NCI-H2029 (cell line): ENCODE data around the gene CYP2E1.
"Not testable (repeated sequence)": the region's sequence is repeated elsewhere in the genome, so short reads cannot be mapped to it uniquely, and the experiment has no call there.

Experiments
- DNase-seq: peaks from one replicate; lab custom pipeline; 2025; lab: John Stamatoyannopoulos, UW

Gene CYP2E1

DNA sequence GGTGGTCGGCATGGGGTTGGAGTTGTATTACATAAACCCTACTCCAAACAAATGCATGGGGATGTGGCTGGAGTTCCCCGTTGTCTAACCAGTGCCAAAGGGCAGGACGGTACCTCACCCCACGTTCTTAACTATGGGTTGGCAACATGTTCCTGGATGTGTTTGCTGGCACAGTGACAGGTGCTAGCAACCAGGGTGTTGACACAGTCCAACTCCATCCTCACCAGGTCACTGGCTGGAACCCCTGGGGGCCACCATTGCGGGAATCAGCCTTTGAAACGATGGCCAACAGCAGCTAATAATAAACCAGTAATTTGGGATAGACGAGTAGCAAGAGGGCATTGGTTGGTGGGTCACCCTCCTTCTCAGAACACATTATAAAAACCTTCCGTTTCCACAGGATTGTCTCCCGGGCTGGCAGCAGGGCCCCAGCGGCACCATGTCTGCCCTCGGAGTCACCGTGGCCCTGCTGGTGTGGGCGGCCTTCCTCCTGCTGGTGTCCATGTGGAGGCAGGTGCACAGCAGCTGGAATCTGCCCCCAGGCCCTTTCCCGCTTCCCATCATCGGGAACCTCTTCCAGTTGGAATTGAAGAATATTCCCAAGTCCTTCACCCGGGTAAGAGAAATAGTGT, at the start of gene CYP2E1:
Gene CYP2E1 (plus strand): TSS at position 407 of the 632 bp plus-strand sequence. CDS start 33 bp downstream, at position 440.
- no peak for DNase-seq

DNA sequence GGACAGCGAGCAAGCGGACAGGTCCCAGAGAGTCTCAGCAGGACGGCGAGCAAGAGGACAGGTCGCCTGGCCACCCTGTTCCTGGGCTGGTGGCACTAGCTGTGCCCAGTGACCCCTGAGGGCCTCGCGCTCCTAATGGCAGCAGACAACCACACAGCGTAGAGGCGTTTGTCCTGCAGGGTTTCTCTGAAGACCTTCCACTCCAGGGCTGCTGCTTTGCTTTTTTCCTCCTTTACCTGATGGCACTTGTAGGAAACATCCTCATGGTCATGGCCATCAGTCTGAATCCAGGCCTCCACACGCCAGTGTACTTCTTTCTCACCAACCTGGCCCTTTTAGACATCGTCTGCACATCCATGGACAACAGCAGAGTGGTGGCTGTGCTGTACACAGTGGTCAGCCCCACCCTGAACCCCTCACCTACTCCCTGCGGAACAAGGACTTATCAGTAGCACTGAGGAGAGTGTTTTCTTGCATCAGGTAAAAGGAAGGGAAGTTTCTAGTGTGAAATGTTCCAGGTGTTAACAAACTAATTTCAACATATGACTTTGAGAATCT, 46.0 kb upstream of the CYP2E1 start:
- no peak for DNase-seq

DNA sequence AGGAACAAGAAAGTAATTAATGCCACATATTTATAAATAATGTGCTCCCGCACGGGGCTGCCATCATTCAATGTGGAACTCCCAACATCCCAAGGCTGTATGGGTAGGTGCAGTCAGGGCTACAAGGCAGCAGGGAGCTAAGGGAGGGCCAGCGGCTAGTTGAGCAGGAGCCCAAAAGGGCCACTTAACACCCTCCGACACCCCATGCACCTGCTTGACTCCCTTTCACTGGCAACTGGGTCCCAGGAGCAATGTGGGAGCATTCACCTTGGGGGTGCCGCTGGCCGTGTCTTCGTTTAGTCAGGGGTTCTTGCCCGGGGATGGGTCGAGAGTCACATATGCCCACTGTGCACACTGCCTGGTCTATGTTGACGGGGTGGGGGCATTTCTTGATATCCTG, 45.5 kb upstream of the CYP2E1 start:
- no peak for DNase-seq

DNA sequence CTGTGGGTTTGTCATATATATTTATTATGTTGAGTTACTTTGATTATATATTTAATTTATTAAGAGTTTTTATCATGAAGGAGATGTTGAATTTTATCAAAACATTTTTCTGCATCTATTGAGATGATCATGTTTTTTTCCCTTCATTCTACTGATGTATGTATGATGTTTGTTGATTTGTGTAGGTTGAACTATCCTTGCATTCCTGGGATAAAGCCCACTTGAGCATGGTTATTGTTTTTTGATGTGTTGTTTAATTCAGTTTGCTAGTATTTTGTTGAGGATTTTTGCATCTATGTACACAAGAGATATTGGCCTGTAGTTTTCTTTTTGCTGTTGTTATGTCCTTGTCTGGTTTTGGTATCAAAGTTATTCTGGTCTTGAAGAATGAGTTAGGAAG, 42.3 kb upstream of the CYP2E1 start:
- no peak for DNase-seq

DNA sequence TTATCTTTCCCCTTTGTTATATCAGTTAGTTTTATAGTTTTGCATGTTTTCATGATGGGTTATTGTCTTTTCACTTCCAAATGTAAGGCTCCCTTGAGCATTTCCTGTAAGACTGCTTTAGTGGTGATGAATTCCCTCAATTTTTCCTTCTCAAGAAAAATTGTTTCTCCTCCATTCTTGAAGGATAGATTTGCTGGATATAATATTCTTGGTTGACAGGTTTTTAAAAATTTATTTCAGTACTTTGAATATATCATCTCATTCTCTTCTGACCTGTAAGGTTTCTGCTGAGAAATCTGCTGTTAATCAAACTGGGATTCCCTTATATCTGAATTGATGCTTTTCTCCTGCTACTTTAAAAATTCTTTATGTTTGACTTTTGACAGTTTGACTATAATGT, 40.1 kb upstream of the CYP2E1 start:
- no peak for DNase-seq

DNA sequence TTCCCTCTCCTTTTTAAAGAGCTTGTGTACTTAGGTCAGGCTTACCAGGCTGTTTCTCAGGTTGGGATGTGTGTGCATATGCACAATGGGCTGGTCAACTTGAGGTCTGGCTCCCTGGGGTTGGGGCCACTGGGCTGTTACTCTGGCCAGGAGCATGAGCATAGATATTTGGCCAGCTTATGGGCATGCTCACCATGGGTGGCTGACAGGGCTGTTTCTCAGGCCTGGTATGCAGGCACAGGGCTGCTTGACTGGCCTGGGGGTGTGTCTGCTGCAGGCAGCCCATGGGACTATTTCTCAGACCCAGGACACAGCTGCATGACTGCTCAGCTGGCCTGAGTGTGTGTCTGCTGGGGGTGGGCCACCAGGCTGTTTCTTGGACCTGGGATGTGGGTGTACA, 38.8 kb upstream of the CYP2E1 start:
- DNase-seq = no peak

DNA sequence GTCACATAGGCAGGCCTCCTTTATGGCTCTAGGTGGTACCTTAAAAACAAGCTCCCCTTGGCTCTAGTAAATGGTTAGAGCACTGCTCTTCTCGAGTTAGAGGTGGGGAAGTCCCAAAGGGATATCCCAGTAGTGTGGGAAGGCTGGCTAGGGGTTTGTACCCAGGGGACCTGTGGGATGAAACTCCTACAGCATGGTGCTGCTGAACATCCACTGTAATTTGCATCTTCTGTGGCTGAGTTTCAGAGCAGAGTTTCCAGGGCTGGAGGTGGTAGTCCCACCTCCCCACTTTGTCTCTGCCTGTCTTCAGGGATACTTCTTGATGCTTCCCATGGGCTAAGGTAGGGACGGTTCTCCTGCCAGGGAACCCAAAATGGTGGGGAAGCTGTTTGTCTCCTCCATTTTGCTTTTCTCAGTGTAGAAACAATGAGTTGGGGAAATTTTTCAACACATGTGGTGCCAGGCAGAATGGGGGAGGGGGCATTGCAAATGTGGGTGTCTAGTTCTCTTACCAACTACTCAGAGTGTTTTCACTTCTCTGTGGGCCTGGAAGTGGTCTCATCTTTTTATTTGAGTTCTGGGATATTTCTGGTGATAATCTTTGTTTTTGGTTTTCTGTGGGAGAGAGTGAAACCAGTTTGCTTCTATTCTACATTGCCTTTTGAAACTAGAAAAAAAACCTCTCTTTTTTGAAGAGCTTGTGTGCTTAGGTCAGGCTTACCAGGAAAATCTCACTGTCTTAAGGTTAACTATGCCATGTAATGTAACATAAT, 37.2 kb upstream of the CYP2E1 start:
- no peak for DNase-seq

DNA sequence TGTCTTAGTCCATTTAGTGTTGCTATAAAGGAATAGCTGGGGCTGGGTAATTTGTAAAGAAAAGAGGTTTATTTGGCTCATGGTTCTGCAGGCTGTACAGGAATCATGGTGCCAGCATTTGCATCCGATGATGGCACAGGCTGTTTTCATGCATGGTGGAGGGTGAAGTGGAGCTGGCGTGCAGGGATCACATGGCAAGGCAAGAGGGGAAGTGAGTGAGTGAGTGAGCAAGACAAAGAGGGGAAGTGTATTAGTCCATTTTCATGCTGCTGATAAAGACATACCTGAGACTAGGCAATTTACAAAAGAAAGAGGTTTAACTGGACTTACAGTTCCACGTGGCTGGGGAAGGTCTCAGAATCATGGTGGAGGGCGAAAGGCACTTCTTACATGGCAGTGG, 33.6 kb upstream of the CYP2E1 start:
- DNase-seq = not testable (repeated sequence)

DNA sequence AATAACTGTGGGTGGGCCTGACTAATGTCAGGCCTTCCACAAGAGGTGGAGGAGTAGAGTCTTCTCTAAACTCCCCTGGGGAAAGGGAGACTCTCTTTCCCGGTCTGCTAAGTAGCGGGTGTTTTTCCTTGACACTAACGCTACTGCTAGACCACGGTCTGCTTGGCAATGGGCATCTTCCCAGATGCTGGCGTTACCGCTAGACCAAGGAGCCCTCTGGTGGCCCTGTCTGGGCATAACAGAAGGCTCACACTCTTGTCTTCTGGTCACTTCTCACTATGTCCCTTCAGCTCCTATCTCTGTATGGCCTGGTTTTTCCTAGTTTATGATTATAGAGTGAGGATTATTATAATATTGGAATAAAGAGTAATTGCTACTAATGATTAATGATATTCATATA, 29.8 kb upstream of the CYP2E1 start:
- DNase-seq = not testable (repeated sequence)

DNA sequence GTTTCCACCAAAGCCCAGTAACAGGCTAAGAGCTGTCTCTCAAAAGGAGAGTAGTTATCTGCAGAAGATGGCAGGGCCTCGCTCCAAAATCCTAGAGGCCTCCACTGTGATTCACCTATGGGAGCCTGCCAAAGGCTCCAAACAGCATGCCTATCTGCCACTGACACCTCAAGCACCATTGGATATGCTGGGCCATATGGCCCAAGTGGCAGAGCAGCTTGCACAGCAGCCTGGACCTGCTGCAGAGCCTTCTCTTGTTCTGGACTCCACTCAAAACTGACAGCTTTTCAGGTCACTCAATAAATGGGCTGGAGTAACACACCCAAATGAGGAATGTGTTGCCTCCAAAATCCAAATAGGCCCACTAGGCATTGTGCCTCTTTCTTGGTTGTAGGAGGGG, 28.0 kb upstream of the CYP2E1 start:
- not testable (repeated sequence) for DNase-seq

DNA sequence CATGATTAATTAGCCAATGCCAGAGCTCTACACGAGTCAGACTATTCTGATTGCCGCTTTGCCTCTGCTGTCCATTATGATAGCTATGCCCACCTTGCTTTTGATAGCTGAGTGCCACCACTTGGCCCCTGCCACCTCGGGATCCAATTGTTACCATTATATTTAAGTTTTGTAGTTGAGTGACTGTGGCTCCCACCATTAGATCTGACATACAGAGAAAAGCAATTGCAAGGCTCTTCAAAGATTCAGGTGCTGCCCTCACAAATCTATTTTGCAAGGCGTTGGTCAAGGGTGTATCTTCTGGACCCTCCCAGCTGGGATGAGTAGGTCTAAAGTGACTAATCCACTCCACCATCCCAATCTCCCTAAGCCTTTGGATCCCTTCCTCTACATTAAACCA, 26.3 kb upstream of the CYP2E1 start:
- DNase-seq = not testable (repeated sequence)

DNA sequence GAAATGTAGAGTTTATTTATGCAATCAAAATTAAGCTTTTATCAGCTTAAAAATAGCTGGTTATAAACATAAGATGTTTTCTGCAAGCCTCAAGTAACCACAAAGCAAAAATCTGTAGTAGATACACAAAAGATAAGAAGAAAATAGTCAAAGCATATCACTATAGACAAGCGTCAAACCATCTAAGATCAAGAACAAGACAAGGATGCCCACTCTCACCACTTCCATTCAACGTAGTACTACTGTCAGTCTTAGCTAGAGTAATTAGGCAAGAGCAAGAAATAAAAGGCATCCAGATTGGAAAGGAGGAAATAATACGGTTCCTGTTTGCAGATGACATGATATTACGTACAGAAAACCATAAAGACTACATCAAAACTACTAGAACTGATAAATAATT, 17.5 kb upstream of the CYP2E1 start:
- no peak for DNase-seq

DNA sequence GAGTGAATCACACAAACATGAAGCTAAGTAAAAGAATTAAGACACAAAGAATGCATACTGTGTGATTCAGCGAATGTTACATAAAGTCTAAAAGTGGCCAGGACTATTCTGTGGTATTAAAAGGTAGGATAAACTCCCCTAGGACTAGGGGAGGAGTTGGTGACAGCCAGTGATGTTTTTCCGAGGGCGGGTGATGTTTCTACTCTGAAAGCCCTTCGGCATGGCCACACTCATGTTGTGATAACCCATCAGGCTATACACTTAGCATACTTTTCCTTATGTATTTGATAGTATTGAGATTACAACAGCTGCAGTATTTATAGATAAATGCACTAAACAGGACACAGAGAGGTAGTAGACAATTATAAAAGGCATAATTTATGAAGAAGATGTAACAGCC, 15.8 kb upstream of the CYP2E1 start:
- no peak for DNase-seq

DNA sequence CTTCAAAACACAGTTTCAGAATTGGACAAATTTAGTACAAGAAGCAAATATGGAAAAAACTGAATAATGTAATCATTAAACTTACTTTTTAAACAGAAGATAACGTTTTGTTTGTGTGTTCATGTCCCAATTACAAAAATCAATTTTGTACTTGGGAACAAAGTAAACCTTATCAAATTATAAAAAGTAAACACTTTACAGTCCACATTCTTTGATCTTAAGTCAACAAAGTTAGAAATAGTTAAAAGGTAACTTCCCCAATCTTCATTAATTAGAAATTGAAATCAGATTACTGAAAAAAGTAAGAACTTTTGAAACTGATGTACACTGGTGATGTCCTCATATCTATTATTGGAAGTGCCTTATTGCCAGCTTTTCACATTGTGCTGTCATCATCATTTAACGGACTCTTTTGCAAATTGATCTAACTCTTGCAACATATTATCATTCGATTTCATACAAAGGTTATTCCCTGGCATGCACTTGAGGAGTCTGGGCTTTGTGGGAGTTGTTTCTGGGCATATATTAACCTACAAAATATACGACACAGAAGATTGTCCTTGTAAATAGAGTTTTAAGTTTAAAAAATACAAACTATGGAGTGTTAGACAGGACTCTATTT, 15.1 kb upstream of the CYP2E1 start:
- DNase-seq = no peak

DNA sequence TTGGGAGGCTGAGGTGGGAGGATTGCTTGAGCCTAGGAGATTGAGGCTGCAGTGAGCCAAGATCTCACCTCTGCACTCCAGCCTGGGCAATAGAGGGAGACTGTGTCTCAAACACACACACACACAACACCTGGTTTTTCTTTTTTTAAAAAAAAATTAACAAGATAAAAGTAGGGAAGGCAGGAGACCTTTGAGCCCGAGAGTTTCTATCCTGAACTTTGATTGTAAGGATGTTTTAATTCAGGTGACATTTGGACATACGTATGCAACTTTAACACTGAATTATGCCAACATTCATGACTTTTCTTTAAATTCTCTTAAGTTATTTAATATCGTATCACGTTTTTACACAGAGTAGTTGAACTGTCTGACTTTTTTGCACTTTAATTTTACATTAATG, 11.7 kb upstream of the CYP2E1 start:
- no peak for DNase-seq

DNA sequence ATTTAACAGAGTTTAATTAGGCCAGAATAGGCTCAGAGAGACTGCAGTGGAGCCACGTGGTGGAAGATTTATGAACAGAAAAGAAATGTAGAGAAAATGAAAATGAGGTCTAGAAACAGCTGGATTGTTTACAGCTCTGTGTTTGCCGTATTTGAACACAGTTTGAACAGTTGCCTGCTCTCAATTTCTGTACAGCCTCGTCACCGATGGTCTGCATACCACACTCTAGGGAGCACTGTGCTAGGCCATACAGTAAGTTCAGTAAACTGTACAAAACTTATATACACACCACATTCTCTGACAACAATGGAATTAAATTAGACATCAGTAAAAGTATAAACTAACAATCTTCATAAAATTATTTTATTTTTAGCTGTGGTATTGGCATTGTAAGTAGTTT, 11.1 kb upstream of the CYP2E1 start:
- DNase-seq = no peak

DNA sequence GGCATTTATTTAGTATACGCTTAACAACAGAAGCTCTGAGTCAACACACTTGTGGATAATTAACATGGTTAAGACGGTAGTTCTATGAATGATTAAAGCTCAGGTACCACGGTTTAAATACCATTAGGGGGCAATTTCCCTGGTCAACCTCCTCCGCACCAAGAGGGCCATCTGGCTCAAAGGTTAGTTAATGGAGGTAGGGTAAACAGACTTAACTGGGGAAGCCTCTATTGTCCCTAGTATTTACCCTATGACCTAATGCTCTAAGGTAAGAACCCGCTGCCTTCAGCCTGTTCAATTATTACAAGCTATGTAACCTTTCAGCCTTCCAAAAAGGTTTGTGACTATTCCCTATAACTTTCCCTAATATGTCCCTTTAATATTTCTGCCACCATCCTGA, 8.6 kb upstream of the CYP2E1 start:
- peak; percentile 63 for DNase-seq

DNA sequence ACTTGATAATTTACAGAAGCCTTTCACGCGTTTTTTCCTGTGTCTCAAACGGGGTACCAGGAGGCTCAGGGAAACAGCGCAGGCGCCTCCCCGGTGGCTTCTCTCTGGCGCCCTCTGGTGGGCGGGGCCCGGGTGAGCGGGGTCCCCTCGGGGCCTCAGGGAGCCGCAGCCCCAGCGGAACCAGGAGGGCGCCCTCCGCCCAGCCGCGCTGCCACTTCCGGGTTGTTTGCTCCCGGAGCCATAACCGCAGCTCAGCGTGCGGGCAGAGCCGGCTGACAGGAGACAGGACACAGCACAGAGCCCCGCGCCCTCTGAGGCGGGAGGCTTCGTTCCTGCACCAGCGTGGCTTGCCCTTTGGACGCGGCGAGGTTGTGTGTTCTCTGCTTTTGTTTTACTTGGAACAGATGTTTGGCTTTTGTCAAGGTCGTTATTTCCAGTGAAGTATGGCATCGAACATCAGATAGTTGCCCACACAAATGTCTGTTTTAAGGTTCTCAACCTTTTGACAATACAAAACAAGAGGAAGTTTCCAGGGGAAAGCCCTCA, 6.9 kb upstream of the CYP2E1 start:
- peak; percentile 26 for DNase-seq

DNA sequence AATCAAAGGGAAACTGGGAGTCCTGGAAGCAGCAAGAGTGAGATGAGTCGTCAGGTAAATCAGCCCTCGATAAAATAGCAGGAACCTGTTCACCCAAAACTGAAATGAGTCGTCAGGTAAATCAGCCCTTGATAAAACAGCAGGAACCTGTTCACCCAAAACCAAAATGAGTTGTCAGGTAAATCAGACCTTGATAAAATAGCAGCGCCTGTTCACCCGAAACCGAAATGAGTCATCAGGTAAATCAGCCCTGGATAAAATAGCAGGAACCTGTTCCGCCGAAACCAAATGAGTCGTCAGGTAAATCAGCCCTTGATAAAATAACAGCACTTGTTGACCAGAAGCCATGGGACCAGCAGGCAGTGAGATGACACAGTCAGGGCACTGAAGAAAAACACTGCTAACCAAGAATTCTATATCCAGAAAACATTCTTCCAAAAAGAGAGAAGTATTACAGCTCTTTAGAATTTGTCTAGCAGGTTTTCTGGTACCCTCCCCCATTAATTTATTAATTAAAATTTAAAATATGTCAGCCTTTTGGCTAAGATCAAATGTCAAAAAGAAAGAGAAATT, 3.4 kb upstream of the CYP2E1 start:
- no peak for DNase-seq

DNA sequence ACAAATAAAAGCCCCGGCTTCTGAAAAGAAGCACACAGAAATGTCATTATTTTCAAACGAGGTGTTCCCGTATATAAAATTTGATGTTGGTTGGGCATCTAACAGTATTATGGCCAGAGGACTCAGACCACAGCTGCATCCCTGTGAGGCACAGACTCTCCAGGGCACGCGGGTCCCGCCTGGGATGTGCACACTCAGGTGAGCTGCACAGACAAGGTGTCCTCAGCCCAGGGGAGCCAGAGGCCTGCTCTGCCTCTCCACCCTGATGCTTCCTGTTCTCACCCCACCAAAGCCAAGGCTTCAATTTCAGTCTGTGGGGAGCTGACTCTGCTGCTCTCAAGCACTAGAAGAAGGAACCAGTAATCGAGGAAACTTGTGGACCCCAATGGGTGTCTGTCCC, 1.7 kb upstream of the CYP2E1 start:
- no peak for DNase-seq

DNA sequence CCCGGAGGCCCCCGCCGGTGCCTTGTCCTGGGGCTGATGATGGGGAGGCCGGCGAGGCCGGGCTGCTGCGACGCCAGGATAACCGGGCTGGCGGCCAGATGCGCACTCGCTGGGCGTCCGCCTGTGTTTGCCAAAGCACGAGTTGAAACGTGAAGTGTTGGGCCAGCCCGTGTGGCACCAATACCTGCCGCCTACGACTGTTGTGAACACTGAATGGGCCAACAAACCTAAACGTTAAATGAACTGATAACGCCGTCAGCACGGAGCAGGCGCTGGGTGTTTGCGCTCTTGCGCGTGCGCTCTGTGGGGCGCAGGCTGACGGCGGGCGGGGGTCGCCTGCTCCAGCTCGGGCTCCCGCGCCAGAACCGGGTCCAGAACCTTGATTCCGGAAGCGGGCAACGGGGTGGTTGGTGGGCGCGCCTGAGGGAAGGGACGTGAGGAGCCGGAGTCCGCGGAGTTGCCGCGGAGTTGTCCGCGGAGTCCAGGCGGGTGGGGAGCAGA, 658 bp downstream of the CYP2E1 start:
- no peak for DNase-seq

DNA sequence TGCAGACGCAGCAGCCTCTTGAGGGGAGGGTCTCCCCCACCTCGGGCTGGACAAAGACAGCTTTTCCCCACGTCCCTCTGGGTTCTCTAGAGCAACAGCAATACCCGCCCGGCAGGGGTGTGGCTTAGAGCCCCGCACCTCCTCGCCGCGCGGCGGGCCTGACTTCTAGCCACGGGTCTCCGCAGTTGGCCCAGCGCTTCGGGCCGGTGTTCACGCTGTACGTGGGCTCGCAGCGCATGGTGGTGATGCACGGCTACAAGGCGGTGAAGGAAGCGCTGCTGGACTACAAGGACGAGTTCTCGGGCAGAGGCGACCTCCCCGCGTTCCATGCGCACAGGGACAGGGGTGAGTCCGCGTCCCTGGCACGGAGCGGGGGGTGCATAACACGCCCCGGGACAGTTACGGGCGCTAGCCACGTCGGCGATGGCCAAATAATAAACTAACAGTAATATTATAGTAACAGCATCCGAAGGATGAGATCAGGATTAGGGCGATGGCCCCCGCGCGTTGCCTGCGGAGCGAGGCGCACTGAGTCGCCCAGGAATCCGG, 1.2 kb downstream of the CYP2E1 start:
- no peak for DNase-seq
